GM19468 (cell line): ENCODE measurements around the gene MOB3A.
"Not testable (repeated sequence)": the region's sequence is repeated elsewhere in the genome, so short reads cannot be mapped to it uniquely, and the experiment has no call there.

ENCODE experiments used
- ATAC-seq: cut with Tn5 transposase; IDR thresholded peaks from one replicate; pipeline ENCODE4 v1.9.1; 2021; ENCODE audit warnings: mild to moderate bottlenecking, moderate library complexity, moderate number of reproducible peaks; ENCODE audit not compliant: unreplicated experiment; ENCODE audit errors: extremely low read depth

Gene MOB3A

GRCh38 chr19:2110822-2111221, 14.7 kb upstream of the MOB3A start:
- no peak for ATAC-seq

- ATAC-seq: no peak
These were observed 13.1 kb upstream of the MOB3A start for GRCh38 chr19:2109046-2109864.

GRCh38 chr19:2108251-2109016, 12.3 kb upstream of the MOB3A start:
- ATAC-seq: no peak

GRCh38 chr19:2103045-2103707, 7.0 kb upstream of the MOB3A start:
- no peak for ATAC-seq

GRCh38 chr19:2101417-2102335, 5.5 kb upstream of the MOB3A start:
- no peak for ATAC-seq

GRCh38 chr19:2100719-2101061, 4.6 kb upstream of the MOB3A start:
- no peak for ATAC-seq

- no peak for ATAC-seq
These were observed 4.0 kb upstream of the MOB3A start for GRCh38 chr19:2099937-2100718.

GRCh38 chr19:2099054-2099501, 3.0 kb upstream of the MOB3A start:
- no peak for ATAC-seq

GRCh38 chr19:2097886-2098327, 1.8 kb upstream of the MOB3A start:
- ATAC-seq: no peak

GRCh38 chr19:2097203-2097885, 1.2 kb upstream of the MOB3A start:
- no peak for ATAC-seq

GRCh38 chr19:2096480-2097202, 515 bp upstream of the MOB3A start, which contains the start of gene IZUMO4:
Gene IZUMO4, plus strand, starts transcription at chr19:2096915. Its CDS starts 31 bp downstream, at chr19:2096946.
- peak; percentile 68 for ATAC-seq

- not testable (repeated sequence) for ATAC-seq
These were observed 4.1 kb downstream of the MOB3A start for GRCh38 chr19:2091926-2092525.

- no peak for ATAC-seq
These were observed 6.4 kb downstream of the MOB3A start for GRCh38 chr19:2089727-2090053.

GRCh38 chr19:2089001-2089711, 7.0 kb downstream of the MOB3A start:
- no peak for ATAC-seq

- ATAC-seq: no peak
These were observed 8.5 kb downstream of the MOB3A start for GRCh38 chr19:2087621-2088100.

- ATAC-seq: not testable (repeated sequence)
These were observed 9.2 kb downstream of the MOB3A start for GRCh38 chr19:2086695-2087620.
